Fibroblast of the aortic adventitia (primary cell): Measurements from ENCODE around the gene ZBTB43. TPM values are rescaled to one million over a fixed set of nuclear protein-coding genes. Genes with fewer than 3 reads are reported as not detected.

Source experiments
- DNase-seq: peaks from one replicate; pipeline ENCODE4 v3.0.0-alpha.2; 2010; ENCODE audit warnings: low read depth
- H3K4me3 ChIP-seq: 2 replicates; pipeline ENCODE4 v1.5.1; 2011; ENCODE audit warnings: low read depth, mild to moderate bottlenecking, control low read depth, low read length, moderate library complexity
- total RNA-seq: library from RNA; depleted of rRNA; stranded (reverse); fragments of >200 nt; gene quantifications from 2 replicates; pipeline ENCODE4 v1.2.3, GENCODE V29; 2012; ENCODE audit warnings: low replicate concordance
- TF ChIP-seq, protein P1 (sequence below): IDR thresholded peaks from 2 replicates; pipeline ENCODE4 v1.5.1; 2011; ENCODE audit warnings: mild to moderate bottlenecking, low read length, control low read depth, inconsistent platforms; ENCODE audit not compliant: insufficient read depth

Gene ZBTB43
- total RNA-seq, 1 donor, result 11.1 TPM

GRCh38 chr9:126829035-126829434 lies 24.2 kb downstream of the ZBTB43 start:
- no peak for DNase-seq
- H3K4me3 ChIP-seq, result no peak overlapping the region
- TF ChIP-seq, protein P1, sequence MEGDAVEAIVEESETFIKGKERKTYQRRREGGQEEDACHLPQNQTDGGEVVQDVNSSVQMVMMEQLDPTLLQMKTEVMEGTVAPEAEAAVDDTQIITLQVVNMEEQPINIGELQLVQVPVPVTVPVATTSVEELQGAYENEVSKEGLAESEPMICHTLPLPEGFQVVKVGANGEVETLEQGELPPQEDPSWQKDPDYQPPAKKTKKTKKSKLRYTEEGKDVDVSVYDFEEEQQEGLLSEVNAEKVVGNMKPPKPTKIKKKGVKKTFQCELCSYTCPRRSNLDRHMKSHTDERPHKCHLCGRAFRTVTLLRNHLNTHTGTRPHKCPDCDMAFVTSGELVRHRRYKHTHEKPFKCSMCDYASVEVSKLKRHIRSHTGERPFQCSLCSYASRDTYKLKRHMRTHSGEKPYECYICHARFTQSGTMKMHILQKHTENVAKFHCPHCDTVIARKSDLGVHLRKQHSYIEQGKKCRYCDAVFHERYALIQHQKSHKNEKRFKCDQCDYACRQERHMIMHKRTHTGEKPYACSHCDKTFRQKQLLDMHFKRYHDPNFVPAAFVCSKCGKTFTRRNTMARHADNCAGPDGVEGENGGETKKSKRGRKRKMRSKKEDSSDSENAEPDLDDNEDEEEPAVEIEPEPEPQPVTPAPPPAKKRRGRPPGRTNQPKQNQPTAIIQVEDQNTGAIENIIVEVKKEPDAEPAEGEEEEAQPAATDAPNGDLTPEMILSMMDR, result no peak

DNA sequence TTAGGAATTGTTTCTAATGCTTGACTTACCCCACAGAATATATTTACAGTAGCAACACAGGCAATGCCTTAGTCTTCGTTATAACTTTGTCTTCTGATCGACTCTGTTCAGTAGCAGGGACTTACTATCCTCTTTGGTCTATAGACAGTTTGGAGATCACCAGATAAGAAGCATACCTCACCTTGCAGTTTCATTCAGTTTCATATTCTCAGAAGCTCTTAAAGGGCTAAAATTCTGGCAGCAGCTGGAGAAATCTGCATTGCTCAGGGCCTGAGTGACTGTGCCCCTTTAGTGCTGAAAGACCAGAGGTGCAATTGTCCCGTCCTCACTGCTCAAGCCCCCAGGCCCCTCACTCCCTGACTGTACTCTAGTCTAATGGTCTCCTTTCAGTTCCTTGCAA lies 26.0 kb downstream of the ZBTB43 start:
- TF ChIP-seq, protein P1, result no peak
- H3K4me3 ChIP-seq, result no peak overlapping the region
- no peak for DNase-seq

DNA sequence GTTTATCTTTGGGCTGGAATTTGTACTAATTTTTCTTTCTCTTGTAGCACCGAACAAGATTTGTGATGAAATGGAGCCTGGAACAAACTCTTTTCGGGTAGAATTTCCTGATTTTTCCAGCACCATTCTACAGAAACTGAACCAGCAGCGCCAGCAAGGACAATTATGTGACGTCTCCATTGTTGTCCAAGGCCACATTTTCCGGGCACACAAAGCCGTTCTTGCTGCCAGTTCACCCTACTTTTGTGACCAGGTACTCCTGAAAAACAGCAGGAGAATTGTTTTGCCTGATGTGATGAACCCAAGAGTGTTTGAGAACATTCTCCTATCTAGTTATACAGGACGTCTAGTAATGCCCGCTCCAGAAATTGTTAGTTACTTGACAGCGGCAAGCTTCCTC lies 27.6 kb downstream of the ZBTB43 start:
- DNase-seq, result no peak
- H3K4me3 ChIP-seq, result no peak overlapping the region
- TF ChIP-seq, protein P1, result no peak

DNA sequence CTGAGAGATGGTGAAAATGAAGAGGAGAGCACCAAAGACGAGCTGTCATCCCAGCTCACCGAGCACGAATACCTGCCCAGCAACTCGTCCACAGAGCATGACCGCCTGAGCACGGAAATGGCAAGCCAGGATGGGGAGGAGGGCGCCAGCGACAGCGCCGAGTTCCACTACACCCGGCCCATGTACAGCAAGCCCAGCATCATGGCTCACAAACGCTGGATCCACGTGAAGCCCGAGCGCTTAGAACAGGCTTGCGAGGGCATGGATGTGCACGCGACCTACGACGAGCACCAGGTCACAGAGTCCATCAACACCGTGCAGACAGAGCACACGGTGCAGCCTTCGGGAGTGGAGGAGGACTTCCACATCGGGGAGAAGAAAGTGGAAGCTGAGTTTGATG lies 28.2 kb downstream of the ZBTB43 start:
- H3K4me3 ChIP-seq, result no peak overlapping the region
- DNase-seq, result no peak
- TF ChIP-seq, protein P1, result no peak

DNA sequence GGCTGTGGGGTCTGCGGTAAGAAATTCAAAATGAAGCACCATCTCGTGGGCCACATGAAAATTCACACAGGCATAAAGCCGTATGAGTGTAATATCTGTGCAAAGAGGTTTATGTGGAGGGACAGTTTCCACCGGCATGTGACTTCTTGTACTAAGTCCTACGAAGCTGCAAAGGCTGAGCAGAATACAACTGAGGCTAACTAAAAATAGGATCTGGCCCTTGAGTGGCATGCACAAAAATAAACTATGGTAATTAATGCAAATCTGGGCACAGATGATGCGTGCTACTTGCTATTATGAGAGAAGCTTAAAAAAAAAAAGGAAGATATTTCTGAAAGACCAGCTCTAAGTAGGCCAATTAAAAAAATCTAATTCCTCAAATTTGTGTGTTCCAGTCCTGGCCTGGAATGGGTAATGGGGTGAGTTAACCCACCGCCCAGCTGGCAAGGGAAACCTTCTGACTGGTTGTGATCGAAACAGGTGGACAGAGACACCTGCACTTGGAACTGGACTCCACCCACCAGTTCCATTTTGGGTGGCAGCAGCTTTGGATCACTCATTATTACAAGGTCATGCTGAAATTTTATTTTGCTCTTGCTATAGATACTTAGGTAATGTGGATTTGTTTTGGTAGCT lies 29.0 kb downstream of the ZBTB43 start:
- DNase-seq, result no peak
- TF ChIP-seq, protein P1, result no peak
- H3K4me3 ChIP-seq, result no peak overlapping the region

- TF ChIP-seq, protein P1, result no peak
- H3K4me3 ChIP-seq, result no peak overlapping the region
- no peak for DNase-seq
Observed at GRCh38 chr9:126834672-126835071, 29.8 kb downstream of the ZBTB43 start.

DNA sequence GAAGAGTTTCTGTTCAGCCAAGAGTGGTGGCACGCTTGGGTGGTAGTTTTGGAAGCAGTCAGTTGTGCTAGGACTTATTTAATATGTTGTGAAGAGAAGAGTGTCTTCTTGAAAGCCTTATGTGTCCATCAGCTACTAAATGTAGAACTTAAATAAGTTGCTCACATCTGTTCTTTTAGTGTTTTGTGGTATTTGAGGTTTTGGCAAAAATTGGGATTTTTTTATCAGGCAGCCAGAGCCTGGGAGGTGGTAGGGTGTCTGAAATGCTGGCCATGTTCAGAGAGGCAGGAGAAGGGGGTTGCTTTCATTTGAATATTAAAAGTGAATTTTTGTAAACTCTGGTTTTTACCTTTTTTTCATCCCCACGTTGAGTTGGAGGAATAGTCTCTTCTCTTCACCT lies 31.4 kb downstream of the ZBTB43 start:
- TF ChIP-seq, protein P1, result no peak

More for the DNA sequence above, 31.4 kb downstream of the ZBTB43 start:
- H3K4me3 ChIP-seq, result no peak overlapping the region
- DNase-seq, result peak; percentile 28
